Transverse colon (tissue), 3 donors: ENCODE results near the gene FAM171A1.

Experiments used
- EP300 ChIP-seq: sonication (generic); formaldehyde crosslinking; IDR thresholded peaks from one replicate; pipeline ENCODE4 v1.6.1; 2017; ENCODE audit warnings: antibody characterized with exemption, low read depth
- POLR2A ChIP-seq: fragments of 450-650 bp; IDR thresholded peaks from one replicate; pipeline ENCODE4 v1.6.1; 2016; ENCODE audit warnings: antibody characterized with exemption, mild to moderate bottlenecking, moderate library complexity
- TF ChIP-seq, protein P1 (sequence below), 5 experiments: fragments of 200-600 bp in 3 of 5; fragments of 450-650 bp in 2 of 5; sonication (generic) in 3 of 5; IDR thresholded peaks; 1 replicate in 2 of 5; 2 replicates in 3 of 5; pipeline ENCODE4 v1.5.1; 2016 to 2017; ENCODE audit warnings: antibody characterized with exemption in 5 of 5, inconsistent platforms in 3 of 5, mild to moderate bottlenecking in 2 of 5, moderate library complexity in 1 of 5

DNA sequence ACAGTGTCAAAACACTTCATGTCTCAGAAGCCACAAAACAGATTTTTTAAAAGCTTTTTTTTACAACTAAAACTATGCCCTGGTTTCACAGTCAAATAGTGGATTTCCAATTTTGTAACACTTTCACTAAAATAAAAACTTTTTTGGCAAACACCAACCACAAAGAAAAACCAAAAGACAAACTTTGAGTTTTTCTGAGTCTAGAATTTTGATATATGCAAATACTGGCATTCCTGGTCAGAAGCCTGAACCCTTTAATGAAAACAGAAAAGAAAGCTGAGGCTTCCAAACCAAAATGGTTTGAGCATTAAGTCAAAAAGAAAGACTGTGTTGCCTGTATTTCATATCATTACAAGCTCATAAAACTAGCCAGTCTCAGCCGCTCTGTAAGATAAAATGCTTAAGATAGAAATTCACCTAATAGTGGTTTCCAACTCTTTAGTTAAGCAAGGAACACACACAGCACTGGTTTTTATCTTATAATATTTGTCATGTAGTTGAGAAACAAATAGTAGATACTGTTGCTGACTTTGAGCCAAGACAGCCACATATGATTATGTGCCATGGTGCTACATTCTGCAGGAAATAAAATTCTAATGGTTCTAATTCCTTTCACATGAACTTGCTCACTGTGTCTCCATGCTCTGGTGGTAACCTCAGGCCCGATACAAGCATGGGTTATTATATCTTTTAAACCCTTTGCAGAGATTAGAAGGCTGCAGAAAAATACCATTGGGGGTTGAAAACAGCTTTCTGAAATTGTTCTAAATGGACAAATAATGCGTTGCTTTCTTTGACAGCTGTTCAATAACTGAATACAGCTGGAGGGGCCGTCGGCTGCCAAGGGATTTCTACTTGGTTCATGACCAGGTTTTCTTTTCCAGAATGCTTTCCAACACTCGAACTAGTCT is 49.4 kb downstream of the FAM171A1 start:
- no peak for TF ChIP-seq EP300
- TF ChIP-seq, protein P1, sequence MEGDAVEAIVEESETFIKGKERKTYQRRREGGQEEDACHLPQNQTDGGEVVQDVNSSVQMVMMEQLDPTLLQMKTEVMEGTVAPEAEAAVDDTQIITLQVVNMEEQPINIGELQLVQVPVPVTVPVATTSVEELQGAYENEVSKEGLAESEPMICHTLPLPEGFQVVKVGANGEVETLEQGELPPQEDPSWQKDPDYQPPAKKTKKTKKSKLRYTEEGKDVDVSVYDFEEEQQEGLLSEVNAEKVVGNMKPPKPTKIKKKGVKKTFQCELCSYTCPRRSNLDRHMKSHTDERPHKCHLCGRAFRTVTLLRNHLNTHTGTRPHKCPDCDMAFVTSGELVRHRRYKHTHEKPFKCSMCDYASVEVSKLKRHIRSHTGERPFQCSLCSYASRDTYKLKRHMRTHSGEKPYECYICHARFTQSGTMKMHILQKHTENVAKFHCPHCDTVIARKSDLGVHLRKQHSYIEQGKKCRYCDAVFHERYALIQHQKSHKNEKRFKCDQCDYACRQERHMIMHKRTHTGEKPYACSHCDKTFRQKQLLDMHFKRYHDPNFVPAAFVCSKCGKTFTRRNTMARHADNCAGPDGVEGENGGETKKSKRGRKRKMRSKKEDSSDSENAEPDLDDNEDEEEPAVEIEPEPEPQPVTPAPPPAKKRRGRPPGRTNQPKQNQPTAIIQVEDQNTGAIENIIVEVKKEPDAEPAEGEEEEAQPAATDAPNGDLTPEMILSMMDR (IDR thresholded peaks at IDR 0.05) = no peak
- no peak for TF ChIP-seq POLR2A
